Measurements from ENCODE around the gene CTTN. TPM values are rescaled to one million over a fixed set of nuclear protein-coding genes. Genes with fewer than 3 reads are reported as not detected.

The CTTN gene
- total and polyA plus RNA-seq, 2 of the 8 experiments (the other 6 are each of a cell fraction or from before 2014, with no cell fraction given) = 84.6 to 216 TPM

DNA sequence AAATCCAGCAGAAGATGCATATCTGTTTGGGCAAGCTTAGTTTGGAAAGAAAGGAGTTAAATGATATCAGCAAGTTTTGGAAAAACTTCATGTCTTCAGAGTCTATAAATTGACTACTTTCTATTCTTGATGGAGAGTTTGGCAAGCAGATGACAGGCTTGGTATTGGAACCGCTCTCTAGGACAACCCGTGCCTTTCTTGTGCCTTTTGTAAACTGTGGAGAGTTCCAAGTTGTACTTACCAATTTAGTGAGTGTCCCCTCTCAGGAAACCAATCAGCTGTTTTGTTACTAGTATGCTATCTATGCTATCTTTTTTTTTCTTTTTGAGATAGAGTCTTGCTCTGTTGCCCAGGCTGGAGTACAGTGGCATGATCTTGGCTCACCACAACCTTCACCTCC lies 43.7 kb upstream of the CTTN start:
- ChIA-PET CTCF (ENCODE audit: partially characterized antibody) (interaction anchor here (0.6 kb wide), 1 partner anchor 15 kb away, joined by 4 read pairs; no protein-coding TSS in a partner anchor), POLR2A (ENCODE audit: partially characterized antibody) (no interaction called here)
- no peak overlapping the region for H3K23ac ChIP-seq (ENCODE audit: insufficient read length)
- no peaks in the 10 kb centered on the region for H3K9me3 ChIP-seq (ENCODE audit: insufficient read depth in 2 of 2, low read depth in 1 of 2, low read length in 1 of 2)
- H3K4ac ChIP-seq (replicated peaks; ENCODE audit: insufficient read length, low read depth, low read length) = no peak overlapping the region
- no peak overlapping the region for H2AFZ ChIP-seq (ENCODE audit: low read length)
- H4K5ac ChIP-seq (ENCODE audit: insufficient read length, low read depth, low read length) = no peak overlapping the region
- whole genome bisulfite sequencing, 2 experiments (ENCODE audit: extremely low coverage in 1 of 2, insufficient coverage in 1 of 2, insufficient read length in 1 of 2, insufficient replicate concordance in 2 of 2, low coverage in 1 of 2, low lambda C conversion rate in 2 of 2, missing lambda C conversion rate in 1 of 2) = 97% methylated on average over 2 of the region's 2 CpGs; no CpG with 5 or more reads in 1 of the 2 experiments
- no peak overlapping the region for H3K18ac ChIP-seq (ENCODE audit: extremely low read depth, low read length)
- no peaks in the 10 kb centered on the region for H3K79me1 ChIP-seq (ENCODE audit: low read depth, low read length)
- no peak overlapping the region for H4K8ac ChIP-seq (ENCODE audit: extremely low read depth, insufficient read depth, low read length)
- no peak overlapping the region for H3K9ac ChIP-seq (replicated peaks in 1 of 4; ENCODE audit: extremely low read depth in 1 of 4, low read depth in 3 of 4, low read length in 3 of 4)
- FAIRE-seq (no peak), DNase-seq (ENCODE audit: low read depth in 1 of 2, low spot score in 2 of 2) (peak in 1 of 2 experiments; percentile 11)
- no peak overlapping the region for H3K27ac ChIP-seq (ENCODE audit: low read depth, low read length)
- no peak overlapping the region for H4K91ac ChIP-seq (replicated peaks; ENCODE audit: insufficient read length, low read length)
- no peak overlapping the region for H3K56ac ChIP-seq (replicated peaks; ENCODE audit: insufficient read length, low read depth, low read length)
- H3K36me3 ChIP-seq (ENCODE audit: control insufficient read depth in 2 of 4, insufficient read depth in 4 of 4, low read length in 3 of 4) = peaks cover 33 to 72% (median 52%) of the 10 kb centered on the region in 4 experiments
- no peak overlapping the region for H2BK20ac ChIP-seq (ENCODE audit: low read length)
- no peaks in the 10 kb centered on the region for H3K4me1 ChIP-seq (replicated peaks in 1 of 4; ENCODE audit: control insufficient read depth in 3 of 4, insufficient read depth in 4 of 4, low read length in 3 of 4)
- no peak overlapping the region for H2AK5ac ChIP-seq (ENCODE audit: low read depth, low read length)
- H3K23me2 ChIP-seq (ENCODE audit: low read depth, low read length) = no peaks in the 10 kb centered on the region
- no peak overlapping the region for H3K4me3 ChIP-seq (ENCODE audit: extremely low read depth in 1 of 4, insufficient read depth in 2 of 4, low read depth in 3 of 4, low read length in 4 of 4)
- no peak overlapping the region for H2BK5ac ChIP-seq (ENCODE audit: low read depth, low read length)
- H3K14ac ChIP-seq (ENCODE audit: insufficient read length) = no peak overlapping the region
- H2BK120ac ChIP-seq (replicated peaks; ENCODE audit: low read depth, low read length) = no peak overlapping the region
- H3K79me2 ChIP-seq (ENCODE audit: control insufficient read depth in 1 of 2, insufficient read depth in 2 of 2, low read length in 2 of 2) = no peaks in the 10 kb centered on the region
- H2BK12ac ChIP-seq (ENCODE audit: low read depth, low read length) = no peak overlapping the region
- no peaks in the 10 kb centered on the region for H3K27me3 ChIP-seq (replicated peaks in 1 of 4; ENCODE audit: control insufficient read depth in 3 of 4, extremely low read depth in 1 of 4, insufficient read depth in 3 of 4, low read length in 3 of 4)
- H2BK15ac ChIP-seq (ENCODE audit: low read length) = no peak overlapping the region
- H3K4me2 ChIP-seq (ENCODE audit: insufficient read depth in 1 of 2, low read depth in 2 of 2, low read length in 2 of 2) = no peak overlapping the region
- peaks cover 2 to 4% of the 10 kb centered on the region in 2 experiments for H4K20me1 ChIP-seq (replicated peaks in 1 of 2; ENCODE audit: control insufficient read depth in 1 of 2, insufficient read depth in 2 of 2, low read length in 2 of 2)
- TF ChIP-seq JUND (IDR thresholded peaks at IDR 0.05; ENCODE audit: low read length) (no peak), RXRA (IDR thresholded peaks at IDR 0.05; ENCODE audit: insufficient read depth, low read depth, low read length) (no peak), MAFK (IDR thresholded peaks at IDR 0.05; ENCODE audit: low read depth, low read length) (no peak), PHF8 (conservative IDR thresholded peaks at IDR 0.05; ENCODE audit: low read depth, low read length) (no peak), SIX5 (IDR thresholded peaks at IDR 0.05; ENCODE audit: low read depth, low read length) (no peak), HDAC6 (IDR thresholded peaks at IDR 0.05; ENCODE audit: low read depth, low read length) (no peak), CBX5 (IDR thresholded peaks at IDR 0.05; ENCODE audit: low read depth, low read length) (no peak), GABPA (IDR thresholded peaks at IDR 0.05; ENCODE audit: borderline replicate concordance, insufficient read depth, low read length) (no peak), ASH2L (IDR thresholded peaks at IDR 0.05; ENCODE audit: low read length) (no peak), ZNF274 (IDR thresholded peaks at IDR 0.05; ENCODE audit: borderline replicate concordance, extremely low read depth, low read length) (no peak), RBBP5 (IDR thresholded peaks at IDR 0.05; ENCODE audit: borderline replicate concordance, low read depth, low read length) (no peak), GTF2F1 (IDR thresholded peaks at IDR 0.05; ENCODE audit: borderline replicate concordance, low read depth, low read length) (no peak), TAF7 (optimal IDR thresholded peaks at IDR 0.05; ENCODE audit: borderline replicate concordance, low read depth, low read length) (no peak)
- TF ChIP-seq, protein P1, sequence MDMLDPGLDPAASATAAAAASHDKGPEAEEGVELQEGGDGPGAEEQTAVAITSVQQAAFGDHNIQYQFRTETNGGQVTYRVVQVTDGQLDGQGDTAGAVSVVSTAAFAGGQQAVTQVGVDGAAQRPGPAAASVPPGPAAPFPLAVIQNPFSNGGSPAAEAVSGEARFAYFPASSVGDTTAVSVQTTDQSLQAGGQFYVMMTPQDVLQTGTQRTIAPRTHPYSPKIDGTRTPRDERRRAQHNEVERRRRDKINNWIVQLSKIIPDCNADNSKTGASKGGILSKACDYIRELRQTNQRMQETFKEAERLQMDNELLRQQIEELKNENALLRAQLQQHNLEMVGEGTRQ (IDR thresholded peaks at IDR 0.05; ENCODE audit: low read length) = no peak

Data from H1 (cell line).